A549 (cell line): ENCODE data around the gene AIG1. TPM values are rescaled to one million over a fixed set of nuclear protein-coding genes. Genes with fewer than 3 reads are reported as not detected.
"Not testable (repeated sequence)": the region's sequence is repeated elsewhere in the genome, so short reads cannot be mapped to it uniquely, and the experiment has no call there.

Experiments used
- ATAC-seq, 2 experiments: fragments of 200-7000 bp in 1 of 2; fragments of >200 bp in 1 of 2; cut with Nextera tagmentation in 1 of 2; cut with Tn5 transposase in 1 of 2; 3 replicates each; pipeline versions ENCODE4 v1.8.0 to v1.9.1; 2018 to 2020; ENCODE audit warnings: mild to moderate bottlenecking in 1 of 2, moderate library complexity in 1 of 2
- CTCF ChIA-PET: fragments of 300-600 bp; sonication (Branson Sonifier 250); formaldehyde crosslinking; extraction: SDS; loops from one replicate; lab custom pipeline; 2021; ENCODE audit warnings: antibody characterized with exemption, inconsistent platforms; lab: Yijun Ruan, JAX
- POLR2A ChIA-PET: fragments of 350-600 bp; formaldehyde crosslinking; extraction: SDS; loops from one replicate; lab custom pipeline; 2021; ENCODE audit warnings: antibody characterized with exemption, inconsistent platforms; lab: Yijun Ruan, JAX
- DNase-seq, 2 experiments: peaks; one replicate each; pipeline versions ENCODE4 v3.0.0 to v3.0.0-alpha.2; 2011 to 2016; ENCODE audit warnings: low read depth in 1 of 2, low spot score in 1 of 2
- FAIRE-seq: peaks from 2 replicates; lab custom pipeline; 2011; peaks lifted over from hg19 to GRCh38; lab: Jason Lieb, UNC
- H3K27ac ChIP-seq, 2 experiments: fragments of >200 bp; sonication (Bioruptor Twin); formaldehyde crosslinking; 3 replicates each; pipeline ENCODE4 v1.5.1; 2016 to 2017
- H3K4me1 ChIP-seq: fragments of >200 bp; sonication (Bioruptor Twin); formaldehyde crosslinking; 3 replicates; pipeline ENCODE4 v1.6.1; 2016
- H3K4me2 ChIP-seq: fragments of >200 bp; sonication (Bioruptor Twin); formaldehyde crosslinking; 3 replicates; pipeline ENCODE4 v1.6.1; 2016
- H3K4me3 ChIP-seq: fragments of >200 bp; sonication (Bioruptor Twin); formaldehyde crosslinking; 3 replicates; pipeline ENCODE4 v1.5.1; 2016
- H3K9me3 ChIP-seq: fragments of >200 bp; sonication (Bioruptor Twin); formaldehyde crosslinking; 3 replicates; pipeline ENCODE4 v1.6.1; 2016
- BCL3 ChIP-seq: fragments of >200 bp; sonication (Bioruptor Twin); formaldehyde crosslinking; IDR thresholded peaks from 3 replicates; pipeline ENCODE4 v1.6.1; 2016
- CBX2 ChIP-seq: fragments of 200-600 bp; sonication (generic); IDR thresholded peaks from 2 replicates; pipeline ENCODE4 v1.6.1; 2016; ENCODE audit warnings: low read depth, mild to moderate bottlenecking, borderline replicate concordance
- CEBPB ChIP-seq, 2 experiments: fragments of >200 bp in 1 of 2; sonication (Bioruptor Twin) in 1 of 2; formaldehyde crosslinking in 1 of 2; IDR thresholded peaks; 2 replicates each; pipeline ENCODE4 v1.6.1; 2012 to 2016
- CHD4 ChIP-seq: fragments of 200-600 bp; sonication (generic); IDR thresholded peaks from 2 replicates; pipeline ENCODE4 v1.6.1; 2016; ENCODE audit warnings: antibody characterized with exemption, mild to moderate bottlenecking, borderline replicate concordance
- CTCF ChIP-seq: fragments of >200 bp; sonication (Bioruptor Twin); formaldehyde crosslinking; IDR thresholded peaks from 3 replicates; pipeline ENCODE4 v1.5.1; 2016
- EHF ChIP-seq: fragments of 250-450 bp; sonication (Bioruptor Pico); IDR thresholded peaks from 2 replicates; pipeline ENCODE4 v1.5.0; 2020; ENCODE audit warnings: mild to moderate bottlenecking
- EP300 ChIP-seq, 2 experiments: fragments of >200 bp; sonication (Bioruptor Twin); formaldehyde crosslinking; IDR thresholded peaks; 2 replicates in 1 of 2; 3 replicates in 1 of 2; pipeline ENCODE4 v1.6.1; 2016 to 2017
- FOSB ChIP-seq: fragments of 250-450 bp; sonication (Bioruptor Pico); IDR thresholded peaks from 2 replicates; pipeline ENCODE4 v1.5.0; 2020; ENCODE audit warnings: mild to moderate bottlenecking, moderate library complexity
- FOXS1 ChIP-seq: fragments of 250-450 bp; sonication (Bioruptor Pico); IDR thresholded peaks from 2 replicates; pipeline ENCODE4 v1.5.0; 2020; ENCODE audit warnings: mild to moderate bottlenecking, moderate library complexity
- HMGXB4 ChIP-seq: fragments of 250-450 bp; sonication (Bioruptor Pico); IDR thresholded peaks from 2 replicates; pipeline ENCODE4 v1.5.0; 2021; ENCODE audit warnings: mild to moderate bottlenecking, moderate library complexity, borderline replicate concordance
- HOXA7 ChIP-seq: fragments of 250-450 bp; sonication (Bioruptor Pico); IDR thresholded peaks from 2 replicates; pipeline ENCODE4 v1.5.0; 2020; ENCODE audit warnings: mild to moderate bottlenecking, moderate library complexity
- JUN ChIP-seq, 2 experiments: fragments of >200 bp; sonication (Bioruptor Twin); formaldehyde crosslinking; IDR thresholded peaks; 2 replicates in 1 of 2; 3 replicates in 1 of 2; pipeline ENCODE4 v1.6.1; 2016 to 2017
- KDM5A ChIP-seq: fragments of 200-600 bp; sonication (generic); IDR thresholded peaks from 2 replicates; pipeline ENCODE4 v1.6.1; 2016; ENCODE audit warnings: antibody characterized with exemption, mild to moderate bottlenecking
- MAZ ChIP-seq: fragments of 150-350 bp; IDR thresholded peaks from 2 replicates; pipeline ENCODE4 v1.6.1; 2014; ENCODE audit warnings: antibody characterized with exemption, low read depth, low read length, borderline replicate concordance
- PBX3 ChIP-seq: IDR thresholded peaks from 2 replicates; pipeline ENCODE4 v1.6.1; 2012
- POLR2A ChIP-seq: IDR thresholded peaks from 2 replicates; pipeline ENCODE4 v1.6.1; 2012; ENCODE audit warnings: mild to moderate bottlenecking, low read length
- RARB ChIP-seq: fragments of 250-450 bp; sonication (Bioruptor Pico); IDR thresholded peaks from 2 replicates; pipeline ENCODE4 v1.8.0; 2021; ENCODE audit warnings: mild to moderate bottlenecking, moderate library complexity
- SMC3 ChIP-seq: fragments of >200 bp; sonication (Bioruptor Twin); formaldehyde crosslinking; IDR thresholded peaks from 3 replicates; pipeline ENCODE4 v1.6.1; 2018; ENCODE audit warnings: inconsistent platforms
- SREBF2 ChIP-seq: fragments of 450-650 bp; IDR thresholded peaks from 2 replicates; pipeline ENCODE4 v1.6.1; 2014; ENCODE audit warnings: mild to moderate bottlenecking, moderate library complexity
- TP53 ChIP-seq: fragments of 250-450 bp; sonication (Bioruptor Pico); IDR thresholded peaks from 2 replicates; pipeline ENCODE4 v1.5.0; 2021; ENCODE audit warnings: mild to moderate bottlenecking, moderate library complexity
- ZC3H11A ChIP-seq: fragments of 450-650 bp; IDR thresholded peaks from 2 replicates; pipeline ENCODE4 v1.6.1; 2014; ENCODE audit warnings: antibody characterized with exemption, mild to moderate bottlenecking
- WGBS: methylation state at CpG from one replicate; pipeline ENCODE4 v1.1.6; 2017; ENCODE audit errors: missing lambda C conversion rate; 5-methylcytosine and 5-hydroxymethylcytosine counted together
- polyA plus RNA-seq, 4 experiments: library from polyadenylated mRNA; depleted of rRNA in 3 of 4; stranded (reverse); fragments of >200 nt; fragmentation: RNase III in 1 of 4; extraction: RNeasy Plus Mini Kit Qiagen cat#74134 plus additional on column Dnase treatment in 1 of 4; gene quantifications; 2 replicates in 3 of 4; 3 replicates in 1 of 4; pipeline ENCODE4 v1.2.3, GENCODE V29; 2011 to 2017

The AIG1 gene
- polyA plus RNA-seq, 2 of the 4 experiments (the other 2 are of a cell fraction): 29.5 to 38.3 TPM

- DNase-seq (no peak), FAIRE-seq (no peak), ATAC-seq (no peak)
- no peak for TF ChIP-seq KDM5A
- no peak for TF ChIP-seq RARB (CRISPR knock-in tag)
- TF ChIP-seq FOXS1 (CRISPR knock-in tag): no peak
- no peak for TF ChIP-seq CHD4
- no peak for TF ChIP-seq POLR2A
- TF ChIP-seq SMC3: no peak
- no peak for TF ChIP-seq TP53 (CRISPR knock-in tag)
- TF ChIP-seq EP300 (IDR thresholded peaks at IDR 0.05): no peak
- no peak for TF ChIP-seq CTCF
- TF ChIP-seq BCL3: no peak
- no peak for TF ChIP-seq HOXA7 (CRISPR knock-in tag)
- no peak for TF ChIP-seq JUN (IDR thresholded peaks at IDR 0.05)
- no peak for TF ChIP-seq HMGXB4 (CRISPR knock-in tag)
- 87% methylated on average over 3 of the region's 3 CpGs for WGBS
- Histone ChIP-seq H3K4me1 (no peaks in the 10 kb centered on the region), H3K27ac (no peak overlapping the region), H3K9me3 (no peaks in the 10 kb centered on the region), H3K4me3 (no peak overlapping the region), H3K4me2 (no peak overlapping the region)
- ChIA-PET CTCF (no interaction called here), POLR2A (no interaction called here)
These were observed 78.6 kb downstream of the AIG1 start for GRCh38 chr6:143139239-143139784.

GRCh38 chr6:143139884-143140283 is 79.2 kb downstream of the AIG1 start:
- H3K9me3 ChIP-seq, POLR2A ChIA-PET, DNase-seq, H3K4me2 ChIP-seq, H3K27ac ChIP-seq, H3K4me1 ChIP-seq, ATAC-seq, CTCF ChIA-PET, H3K4me3 ChIP-seq, FAIRE-seq: not testable (repeated sequence)
- 77% methylated on average over 5 of the region's 5 CpGs for WGBS

- 88% methylated on average over 2 of the region's 2 CpGs for WGBS
- CTCF ChIA-PET: no interaction called here
- Histone ChIP-seq H3K4me1 (no peaks in the 10 kb centered on the region), H3K4me2 (no peak overlapping the region), H3K27ac (no peak overlapping the region), H3K4me3 (no peak overlapping the region), H3K9me3 (no peaks in the 10 kb centered on the region)
- DNase-seq (no peak), FAIRE-seq (no peak), ATAC-seq (no peak)
- no peak for TF ChIP-seq CBX2
- no peak for TF ChIP-seq ZC3H11A
- no peak for TF ChIP-seq EHF (CRISPR knock-in tag)
- no peak for TF ChIP-seq HOXA7 (CRISPR knock-in tag)
- TF ChIP-seq BCL3: no peak
- no peak for TF ChIP-seq FOSB
- TF ChIP-seq TP53 (CRISPR knock-in tag): no peak
- TF ChIP-seq MAZ: no peak
- TF ChIP-seq CEBPB (IDR thresholded peaks at IDR 0.05): no peak
- TF ChIP-seq PBX3: no peak
- no peak for TF ChIP-seq SREBF2
- no peak for TF ChIP-seq CHD4
- POLR2A ChIA-PET: no interaction called here
These were observed 80.1 kb downstream of the AIG1 start for GRCh38 chr6:143140767-143141166.
